Right lobe of liver (tissue), 6 donors: ENCODE data around the gene NCKAP5. TPM values are rescaled to one million over a fixed set of nuclear protein-coding genes. Genes with fewer than 3 reads are reported as not detected.
A peak's percentile ranks its signal among the peaks of the same experiment; 100 is the strongest.

ENCODE experiments used
- ATAC-seq, 4 donors: fragments of 200-7000 bp; cut with Tn5 transposase; one replicate each; pipeline ENCODE4 v1.9.1; 2020; ENCODE audit warnings: mild to moderate bottlenecking in 4 of 4, moderate library complexity in 4 of 4
- DNase-seq, 3 donors: peaks; one replicate each; pipeline ENCODE4 v3.0.0-alpha.2; 2020
- H3K27ac ChIP-seq, 3 donors: fragments of 200-600 bp; one replicate each; pipeline ENCODE4 v1.8.0; 2022
- H3K27me3 ChIP-seq, 2 donors: fragments of 200-600 bp; one replicate each; pipeline ENCODE4 v1.8.0; 2022
- H3K36me3 ChIP-seq, 4 donors: fragments of 200-600 bp; sonication (generic) in 1 of 4; one replicate each; pipeline versions ENCODE4 v1.5.1 to v1.8.0; 2017 to 2022; ENCODE audit warnings: control low read depth in 1 of 4
- H3K4me1 ChIP-seq, 4 donors: fragments of 200-600 bp; sonication (generic) in 1 of 4; one replicate each; pipeline versions ENCODE4 v1.5.1 to v1.8.0; 2017 to 2022; ENCODE audit warnings: control low read depth in 1 of 4
- H3K4me3 ChIP-seq, 3 donors: fragments of 200-600 bp; one replicate each; pipeline ENCODE4 v1.8.0; 2022
- H3K9me3 ChIP-seq, 4 donors: fragments of 200-600 bp; sonication (generic) in 1 of 4; one replicate each; pipeline versions ENCODE4 v1.5.1 to v1.8.0; 2017 to 2022; ENCODE audit warnings: control low read depth in 1 of 4
- POLR2A ChIP-seq: fragments of 450-650 bp; IDR thresholded peaks from one replicate; pipeline ENCODE4 v1.6.1; 2017; ENCODE audit warnings: antibody characterized with exemption, mild to moderate bottlenecking
- WGBS: methylation state at CpG from one replicate; pipeline ENCODE4 v1.1.6; 2018; ENCODE audit warnings: low coverage, low lambda C conversion rate; ENCODE audit not compliant: insufficient coverage; ENCODE audit errors: missing lambda C conversion rate; 5-methylcytosine and 5-hydroxymethylcytosine counted together
- intact Hi-C, 2 donors: fragments of 100-400 bp; cut with DNase I; formaldehyde crosslinking; loops; one replicate each; pipeline versions ENCODE4 v1.11.2 to v1.14.1; 2022
- total RNA-seq, 6 experiments: library from RNA; depleted of rRNA in 2 of 6; stranded (reverse); fragments of >200 nt in 2 of 6; fragmentation: NEBNext Ultra II Directional in 3 of 6; extraction: Animal tissue kit (Norgen Biotek cat#: 25700) in 3 of 6; gene quantifications; one replicate each; pipeline versions ENCODE4 v1.1.0 to v1.2.4, GENCODE V29; 2016 to 2023
- TF ChIP-seq, protein P1 (sequence below), 4 donors: fragments of 200-600 bp in 3 of 4; fragments of 450-650 bp in 1 of 4; IDR thresholded peaks; one replicate each; pipeline versions ENCODE4 v1.5.1 to v1.8.0; 2016 to 2022; ENCODE audit warnings: antibody characterized with exemption in 4 of 4, mild to moderate bottlenecking in 2 of 4
- donor health status: DM: no; HTN: yes; CAD: no.
- donor health status: DM: no; HTN: no; CAD: no.
- donor health status: DM: no; HTN: no; CAD: no.
- donor health status: DM: no; HTN: yes; CAD: no.
- donor health status: DM: no; HTN: yes; CAD: no.

Gene NCKAP5
- total RNA-seq, 6 experiments from 2014 or later, result 3.6 to 11.7 (median 6.9) TPM

- intact Hi-C loops, result no loop called here
- DNase-seq (no peak), ATAC-seq (no peak)
- no peaks in the 10 kb centered on the region for H3K9me3 ChIP-seq
- H3K4me3 ChIP-seq, result no peak overlapping the region
- no peaks in the 10 kb centered on the region for H3K4me1 ChIP-seq
- no peak for TF ChIP-seq POLR2A
- TF ChIP-seq, protein P1, sequence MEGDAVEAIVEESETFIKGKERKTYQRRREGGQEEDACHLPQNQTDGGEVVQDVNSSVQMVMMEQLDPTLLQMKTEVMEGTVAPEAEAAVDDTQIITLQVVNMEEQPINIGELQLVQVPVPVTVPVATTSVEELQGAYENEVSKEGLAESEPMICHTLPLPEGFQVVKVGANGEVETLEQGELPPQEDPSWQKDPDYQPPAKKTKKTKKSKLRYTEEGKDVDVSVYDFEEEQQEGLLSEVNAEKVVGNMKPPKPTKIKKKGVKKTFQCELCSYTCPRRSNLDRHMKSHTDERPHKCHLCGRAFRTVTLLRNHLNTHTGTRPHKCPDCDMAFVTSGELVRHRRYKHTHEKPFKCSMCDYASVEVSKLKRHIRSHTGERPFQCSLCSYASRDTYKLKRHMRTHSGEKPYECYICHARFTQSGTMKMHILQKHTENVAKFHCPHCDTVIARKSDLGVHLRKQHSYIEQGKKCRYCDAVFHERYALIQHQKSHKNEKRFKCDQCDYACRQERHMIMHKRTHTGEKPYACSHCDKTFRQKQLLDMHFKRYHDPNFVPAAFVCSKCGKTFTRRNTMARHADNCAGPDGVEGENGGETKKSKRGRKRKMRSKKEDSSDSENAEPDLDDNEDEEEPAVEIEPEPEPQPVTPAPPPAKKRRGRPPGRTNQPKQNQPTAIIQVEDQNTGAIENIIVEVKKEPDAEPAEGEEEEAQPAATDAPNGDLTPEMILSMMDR (IDR thresholded peaks at IDR 0.05), result no peak
- H3K27me3 ChIP-seq, result no peaks in the 10 kb centered on the region
- H3K27ac ChIP-seq, result no peak overlapping the region
- H3K36me3 ChIP-seq, result no peaks in the 10 kb centered on the region
These were observed 743.5 kb downstream of the NCKAP5 start for GRCh38 chr2:132824716-132825115.

DNA sequence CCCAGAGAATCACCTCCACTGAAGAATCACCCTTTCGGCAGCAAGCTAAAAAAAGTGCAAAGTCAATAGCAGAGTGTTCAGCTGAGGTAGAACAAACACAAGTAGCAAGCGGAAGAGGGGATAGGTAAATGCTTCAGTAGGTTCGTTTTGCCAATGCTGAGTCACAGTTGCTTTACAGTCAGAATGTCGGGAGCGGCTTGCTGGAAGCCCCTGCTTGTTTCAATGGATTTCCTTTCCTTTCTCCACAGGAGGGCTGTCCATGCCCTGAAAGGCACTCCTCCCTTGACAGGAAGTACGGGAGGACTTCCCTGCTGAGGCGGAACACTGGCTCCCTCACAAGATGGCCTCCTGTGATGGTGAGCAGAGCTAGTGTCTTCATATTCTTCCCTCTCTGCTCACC is 752.0 kb downstream of the NCKAP5 start:
- H3K27ac ChIP-seq, result no peak overlapping the region
- no peaks in the 10 kb centered on the region for H3K36me3 ChIP-seq
- DNase-seq (no peak), ATAC-seq (no peak)
- no peaks in the 10 kb centered on the region for H3K27me3 ChIP-seq
- TF ChIP-seq, protein P1 (IDR thresholded peaks at IDR 0.05), result no peak
- TF ChIP-seq POLR2A, result no peak
- H3K9me3 ChIP-seq, result no peaks in the 10 kb centered on the region
- WGBS, result 89% methylated on average over 4 of the region's 7 CpGs
- no peaks in the 10 kb centered on the region for H3K4me1 ChIP-seq
- H3K4me3 ChIP-seq, result no peak overlapping the region
- intact Hi-C loops, result no loop called here

DNA sequence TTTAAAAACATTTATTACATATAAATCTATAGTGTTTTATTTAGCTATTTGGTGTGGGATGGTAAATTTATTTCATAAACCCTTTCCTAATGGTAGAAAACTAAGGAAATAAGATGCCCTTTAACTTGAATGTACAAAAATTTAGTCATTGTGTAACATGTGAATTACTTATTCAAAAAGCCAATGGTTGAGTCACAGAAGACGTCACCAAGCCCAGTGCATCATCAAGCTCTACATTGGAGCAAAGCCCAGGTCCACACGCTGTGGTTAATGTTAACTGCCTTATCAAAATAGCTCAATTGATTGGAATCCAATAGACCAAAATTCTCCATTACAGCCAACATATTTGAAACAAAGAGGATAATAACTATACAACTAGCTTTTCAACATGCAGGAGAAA is 752.7 kb downstream of the NCKAP5 start:
- Histone ChIP-seq H3K9me3 (no peaks in the 10 kb centered on the region), H3K4me3 (no peak overlapping the region), H3K27ac (no peak overlapping the region), H3K27me3 (no peaks in the 10 kb centered on the region), H3K36me3 (no peaks in the 10 kb centered on the region), H3K4me1 (no peaks in the 10 kb centered on the region)
- ATAC-seq (peak in 1 of 4 donors; percentile 52), DNase-seq (no peak)
- 44% methylated on average over 2 of the region's 2 CpGs for WGBS
- TF ChIP-seq, protein P1 (IDR thresholded peaks at IDR 0.05), result no peak
- TF ChIP-seq POLR2A, result no peak
- intact Hi-C loops, result no loop called here

DNA sequence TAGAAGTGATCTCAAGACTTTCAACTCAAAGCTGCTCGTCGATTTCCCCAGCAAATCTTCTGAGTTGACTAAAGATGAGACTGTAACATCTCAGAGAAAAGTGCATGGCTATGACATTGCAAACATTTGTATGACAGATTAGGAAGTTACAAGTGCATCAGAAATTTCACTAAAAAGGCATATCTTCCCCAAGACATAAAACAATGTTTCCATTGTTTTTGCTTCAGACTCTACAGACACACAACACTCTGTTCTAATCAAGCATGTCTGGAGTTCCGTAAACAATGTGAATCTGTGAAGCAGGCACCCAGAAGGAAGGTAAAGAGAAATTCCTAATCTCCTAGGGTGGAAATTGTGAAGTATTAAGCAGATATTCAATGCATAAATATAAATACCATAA is 753.6 kb downstream of the NCKAP5 start:
- DNase-seq (no peak), ATAC-seq (no peak)
- Histone ChIP-seq H3K27ac (no peak overlapping the region), H3K27me3 (no peaks in the 10 kb centered on the region), H3K36me3 (no peaks in the 10 kb centered on the region), H3K4me1 (no peaks in the 10 kb centered on the region), H3K9me3 (no peaks in the 10 kb centered on the region), H3K4me3 (no peak overlapping the region)
- intact Hi-C loops, result no loop called here
- TF ChIP-seq, protein P1 (IDR thresholded peaks at IDR 0.05), result no peak
- no peak for TF ChIP-seq POLR2A
- WGBS, result 78% methylated on average over 3 of the region's 3 CpGs

GRCh38 chr2:132813422-132813821 is 754.8 kb downstream of the NCKAP5 start:
- no peak overlapping the region for H3K4me3 ChIP-seq
- H3K27me3 ChIP-seq, result no peaks in the 10 kb centered on the region
- DNase-seq (no peak), ATAC-seq (no peak)
- H3K36me3 ChIP-seq, result no peaks in the 10 kb centered on the region
- intact Hi-C loops, result no loop called here
- no peaks in the 10 kb centered on the region for H3K9me3 ChIP-seq
- 63% methylated on average over 1 of the region's 2 CpGs for WGBS
- no peaks in the 10 kb centered on the region for H3K4me1 ChIP-seq
- H3K27ac ChIP-seq, result no peak overlapping the region
- TF ChIP-seq, protein P1 (IDR thresholded peaks at IDR 0.05), result no peak
- no peak for TF ChIP-seq POLR2A
